NB4 (cell line): ENCODE results near the gene PIGZ.

Experiments used
- CTCF ChIP-seq: IDR thresholded peaks from one replicate; pipeline ENCODE4 v1.5.1; 2012; ENCODE audit warnings: low read depth, low read length
- POLR2A ChIP-seq: IDR thresholded peaks from 2 replicates; pipeline ENCODE4 v1.6.1; 2011; ENCODE audit warnings: mild to moderate bottlenecking; ENCODE audit not compliant: insufficient read length; ENCODE audit errors: extremely low read depth

- no peak for TF ChIP-seq CTCF
- no peak for TF ChIP-seq POLR2A
Observed at GRCh38 chr3:196916221-196916620, 52.4 kb downstream of the PIGZ start.
